Stimulated activated effector memory CD8-positive, alpha-beta T cell treated with anti-CD3 and anti-CD28 coated beads, Interleukin-12 subunit alpha, Interleukin-12 subunit beta, amount 100 ng/mL, for 72 hours (primary cell): ENCODE data around the gene NDUFS1.
"Not testable (repeated sequence)": the region's sequence is repeated elsewhere in the genome, so short reads cannot be mapped to it uniquely, and the experiment has no call there.

Source experiments
- ATAC-seq: fragments of 150-1000 bp; cut with Tn5 transposase; 2 replicates; pipeline ENCODE4 v1.10.0; 2021
- DNase-seq, 2 donors: peaks; one replicate each; pipeline ENCODE4 v3.0.0; 2021 to 2022; ENCODE audit warnings: low spot score in 2 of 2
- H3K27ac Mint-ChIP-seq: one replicate; pipeline ENCODE4 v1.8.0; 2022; ENCODE audit warnings: mild to moderate bottlenecking, mixed read lengths
- H3K36me3 Mint-ChIP-seq: one replicate; pipeline ENCODE4 v1.8.0; 2022; ENCODE audit warnings: mild to moderate bottlenecking, mixed read lengths
- H3K4me1 Mint-ChIP-seq: one replicate; pipeline ENCODE4 v1.8.0; 2022; ENCODE audit warnings: mixed read lengths
- H3K4me3 Mint-ChIP-seq: one replicate; pipeline ENCODE4 v1.8.0; 2022; ENCODE audit warnings: mild to moderate bottlenecking, mixed read lengths
- H3K9me3 Mint-ChIP-seq: one replicate; pipeline ENCODE4 v1.8.0; 2022; ENCODE audit warnings: mixed read lengths

NDUFS1 gene

DNA sequence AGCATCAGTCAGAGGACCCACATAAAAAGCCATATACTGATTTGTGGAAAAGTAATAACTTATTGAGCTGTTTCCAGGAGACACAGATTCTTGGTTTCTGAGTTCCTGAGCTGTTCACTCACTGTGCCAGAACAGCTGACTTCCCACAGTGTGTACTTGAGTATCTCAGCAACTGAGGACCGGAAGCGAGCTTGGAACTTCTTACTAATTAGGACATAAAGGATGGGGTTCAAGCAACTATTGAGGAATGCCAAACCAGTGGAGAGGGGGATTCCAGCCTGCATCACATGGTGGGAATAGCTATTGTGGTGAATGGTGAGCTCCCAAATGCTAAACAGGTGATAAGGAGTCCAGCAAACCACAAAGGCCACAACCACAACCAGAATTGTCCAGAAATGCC lies 16.9 kb upstream of the NDUFS1 start:
- no peaks in the 10 kb centered on the region for H3K36me3 Mint-ChIP-seq
- H3K4me1 Mint-ChIP-seq = no peaks in the 10 kb centered on the region
- H3K9me3 Mint-ChIP-seq = no peaks in the 10 kb centered on the region
- H3K27ac Mint-ChIP-seq = no peak overlapping the region
- ATAC-seq = no peak
- DNase-seq = no peak
- H3K4me3 Mint-ChIP-seq = no peak overlapping the region

- no peaks in the 10 kb centered on the region for H3K4me1 Mint-ChIP-seq
- DNase-seq = no peak
- no peak overlapping the region for H3K27ac Mint-ChIP-seq
- no peaks in the 10 kb centered on the region for H3K36me3 Mint-ChIP-seq
- H3K4me3 Mint-ChIP-seq = no peak overlapping the region
- H3K9me3 Mint-ChIP-seq = no peaks in the 10 kb centered on the region
- no peak for ATAC-seq
These were observed 13.9 kb upstream of the NDUFS1 start for GRCh38 chr2:206173147-206173546.

DNA sequence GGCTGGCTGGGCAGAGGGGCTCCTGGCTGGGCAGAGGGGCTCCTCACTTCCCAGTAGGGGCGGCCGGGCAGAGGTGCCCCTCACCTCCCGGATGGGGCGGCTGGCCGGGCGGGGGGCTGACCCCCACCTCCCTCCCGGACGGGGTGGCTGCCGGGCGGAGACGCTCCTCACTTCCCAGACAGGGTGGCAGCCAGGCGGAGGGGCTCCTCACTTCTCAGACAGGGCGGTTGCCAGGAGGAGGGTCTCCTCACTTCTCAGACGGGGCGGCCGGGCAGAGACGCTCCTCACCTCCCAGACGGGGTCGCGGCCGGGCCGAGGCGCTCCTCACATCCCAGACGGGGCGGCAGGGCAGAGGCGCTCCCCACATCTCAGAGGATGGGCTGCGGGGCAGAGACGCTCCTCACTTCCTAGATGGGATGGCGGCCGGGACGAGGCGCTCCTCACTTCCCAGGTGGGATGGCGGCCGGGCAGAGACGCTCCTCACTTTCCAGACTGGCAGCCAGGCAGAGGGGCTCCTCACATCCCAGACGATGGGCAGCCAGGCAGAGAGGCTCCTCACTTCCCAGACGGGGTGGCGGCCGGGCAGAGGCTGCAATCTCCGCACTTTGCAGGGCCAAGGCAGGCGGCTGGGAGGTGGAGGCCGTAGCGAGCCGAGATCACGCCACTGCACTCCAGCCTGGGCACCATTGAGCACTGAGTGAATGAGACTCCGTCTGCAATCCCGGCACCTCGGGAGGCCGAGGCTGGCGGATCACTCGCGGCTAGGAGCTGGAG lies 12.6 kb upstream of the NDUFS1 start:
- H3K27ac Mint-ChIP-seq, H3K4me3 Mint-ChIP-seq, H3K9me3 Mint-ChIP-seq: not testable (repeated sequence)

GRCh38 chr2:206168230-206168629 lies 9.0 kb upstream of the NDUFS1 start:
- not testable (repeated sequence) for DNase-seq, H3K9me3 Mint-ChIP-seq, H3K27ac Mint-ChIP-seq, H3K4me1 Mint-ChIP-seq, H3K4me3 Mint-ChIP-seq, ATAC-seq
- H3K36me3 Mint-ChIP-seq = peaks cover 24% of the 10 kb centered on the region

More for the DNA sequence above, 12.6 kb upstream of the NDUFS1 start:
- H3K36me3 Mint-ChIP-seq, H3K4me1 Mint-ChIP-seq, ATAC-seq, DNase-seq: not testable (repeated sequence)

DNA sequence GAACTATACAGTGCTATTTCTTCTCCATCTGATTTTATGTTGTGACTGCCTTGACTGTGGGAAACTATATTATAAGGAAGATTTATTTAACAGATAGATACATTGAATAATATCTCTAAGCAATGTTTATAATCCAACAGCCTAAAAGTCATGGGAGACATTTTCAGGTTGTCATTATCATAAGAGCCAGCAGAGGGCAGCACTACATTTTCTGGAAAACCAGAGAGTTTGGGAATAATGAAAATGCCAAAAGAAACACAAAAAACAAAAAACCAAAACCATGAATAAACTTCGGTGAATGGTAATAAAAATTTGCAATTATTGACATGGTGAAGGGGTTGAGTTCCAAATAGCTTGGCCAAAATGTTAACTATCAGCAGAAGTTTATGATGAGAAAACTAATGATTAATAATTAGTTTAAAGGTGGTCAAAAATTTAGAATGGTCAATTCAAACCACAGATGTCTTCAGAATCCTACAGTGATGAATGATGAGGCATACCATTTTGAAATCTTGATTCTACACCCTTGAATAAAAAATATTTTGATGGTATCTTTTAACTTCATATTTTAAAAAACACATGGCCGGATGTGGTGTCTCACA lies 5.1 kb upstream of the NDUFS1 start:
- H3K27ac Mint-ChIP-seq = no peak overlapping the region
- H3K4me3 Mint-ChIP-seq = no peak overlapping the region
- peaks cover 62% of the 10 kb centered on the region for H3K36me3 Mint-ChIP-seq
- ATAC-seq (no peak), DNase-seq (no peak)
- H3K4me1 Mint-ChIP-seq = peaks cover 26% of the 10 kb centered on the region
- H3K9me3 Mint-ChIP-seq = no peaks in the 10 kb centered on the region

DNA sequence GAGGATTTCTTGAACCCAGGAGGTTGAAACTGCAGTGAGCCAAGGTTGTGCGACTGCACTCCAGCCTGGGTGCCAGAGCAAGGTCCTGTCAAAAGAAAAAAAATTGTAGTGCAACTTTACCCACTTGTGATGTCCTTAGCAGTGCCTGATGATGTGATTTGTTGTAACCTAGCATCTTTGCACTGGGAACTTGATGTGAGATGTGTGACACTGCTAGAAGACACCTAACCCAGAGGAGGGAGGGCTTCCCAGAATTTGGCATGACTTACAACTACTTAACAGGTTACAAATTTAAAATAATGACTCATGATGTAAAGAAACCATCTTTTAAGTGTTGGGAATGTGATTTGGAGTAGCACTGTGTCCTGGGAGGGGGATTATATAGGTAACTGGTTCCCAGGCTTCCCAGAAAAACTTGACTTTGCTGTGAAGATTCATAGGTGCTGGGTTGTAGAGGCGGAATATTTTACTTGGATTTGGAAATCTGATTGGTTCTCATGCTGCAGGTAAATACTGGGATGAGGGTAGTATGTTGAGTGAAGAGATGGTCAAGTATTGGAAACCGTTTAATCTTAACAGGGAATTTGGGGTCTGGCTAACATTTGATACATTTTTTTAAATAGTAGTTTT lies 4.1 kb upstream of the NDUFS1 start:
- peak overlapping the region; percentile 97 for H3K4me3 Mint-ChIP-seq
- H3K27ac Mint-ChIP-seq = peak overlapping the region; percentile 99
- DNase-seq (no peak), ATAC-seq (no peak)
- peaks cover 28% of the 10 kb centered on the region for H3K4me1 Mint-ChIP-seq
- no peaks in the 10 kb centered on the region for H3K9me3 Mint-ChIP-seq
- peaks cover 71% of the 10 kb centered on the region for H3K36me3 Mint-ChIP-seq

DNA sequence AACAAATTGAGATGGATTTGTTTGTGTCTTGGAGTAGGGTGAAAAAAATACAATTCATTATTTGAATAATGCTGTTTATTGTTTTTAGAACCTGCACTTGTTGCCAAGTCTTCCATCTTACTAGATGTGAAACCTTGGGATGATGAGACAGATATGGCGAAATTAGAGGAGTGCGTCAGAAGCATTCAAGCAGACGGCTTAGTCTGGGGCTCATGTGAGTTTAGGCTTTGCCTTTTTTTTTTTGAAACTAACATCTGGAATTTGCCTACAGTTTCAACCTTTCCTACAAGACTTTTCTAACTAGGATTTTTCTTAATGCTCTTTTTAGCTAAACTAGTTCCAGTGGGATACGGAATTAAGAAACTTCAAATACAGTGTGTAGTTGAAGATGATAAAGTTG lies 3.2 kb upstream of the NDUFS1 start:
- peak overlapping the region; percentile 97 for H3K4me3 Mint-ChIP-seq
- H3K4me1 Mint-ChIP-seq = peaks cover 35% of the 10 kb centered on the region
- H3K27ac Mint-ChIP-seq = peak overlapping the region; percentile 99
- H3K36me3 Mint-ChIP-seq = peaks cover 77% of the 10 kb centered on the region
- not testable (repeated sequence) for H3K9me3 Mint-ChIP-seq, DNase-seq, ATAC-seq

DNA sequence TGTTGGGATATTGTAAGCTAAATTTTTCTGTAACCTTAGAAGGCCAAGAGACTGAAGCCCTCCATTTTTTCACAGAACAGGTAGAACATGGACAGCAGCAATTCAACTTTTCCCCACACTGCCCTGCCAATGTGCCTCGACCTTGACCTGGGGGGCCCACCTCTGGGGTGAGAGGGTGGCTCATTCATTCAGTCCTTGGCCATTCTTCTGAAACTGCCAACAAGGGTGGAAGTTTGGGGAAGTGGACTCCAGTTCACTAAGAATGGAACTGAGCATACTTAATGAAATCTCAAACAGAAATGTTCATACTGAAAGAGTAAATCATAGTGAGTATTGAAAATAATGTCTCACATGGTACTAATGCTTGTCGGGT lies 1.5 kb upstream of the NDUFS1 start:
- Mint-ChIP-seq H3K27ac (peak overlapping the region; percentile 99), H3K9me3 (no peaks in the 10 kb centered on the region), H3K36me3 (peaks cover 70% of the 10 kb centered on the region), H3K4me3 (peak overlapping the region; percentile 97), H3K4me1 (peaks cover 40% of the 10 kb centered on the region)
- no peak for DNase-seq
- no peak for ATAC-seq

- no peaks in the 10 kb centered on the region for H3K9me3 Mint-ChIP-seq
- peaks cover 40% of the 10 kb centered on the region for H3K4me1 Mint-ChIP-seq
- H3K36me3 Mint-ChIP-seq = peaks cover 74% of the 10 kb centered on the region
- H3K4me3 Mint-ChIP-seq = peak overlapping the region; percentile 97
- peak; percentile 72 for ATAC-seq
- no peak for DNase-seq
- peak overlapping the region; percentile 99 for H3K27ac Mint-ChIP-seq
These were observed 1.0 kb upstream of the NDUFS1 start for GRCh38 chr2:206160125-206160806.

DNA sequence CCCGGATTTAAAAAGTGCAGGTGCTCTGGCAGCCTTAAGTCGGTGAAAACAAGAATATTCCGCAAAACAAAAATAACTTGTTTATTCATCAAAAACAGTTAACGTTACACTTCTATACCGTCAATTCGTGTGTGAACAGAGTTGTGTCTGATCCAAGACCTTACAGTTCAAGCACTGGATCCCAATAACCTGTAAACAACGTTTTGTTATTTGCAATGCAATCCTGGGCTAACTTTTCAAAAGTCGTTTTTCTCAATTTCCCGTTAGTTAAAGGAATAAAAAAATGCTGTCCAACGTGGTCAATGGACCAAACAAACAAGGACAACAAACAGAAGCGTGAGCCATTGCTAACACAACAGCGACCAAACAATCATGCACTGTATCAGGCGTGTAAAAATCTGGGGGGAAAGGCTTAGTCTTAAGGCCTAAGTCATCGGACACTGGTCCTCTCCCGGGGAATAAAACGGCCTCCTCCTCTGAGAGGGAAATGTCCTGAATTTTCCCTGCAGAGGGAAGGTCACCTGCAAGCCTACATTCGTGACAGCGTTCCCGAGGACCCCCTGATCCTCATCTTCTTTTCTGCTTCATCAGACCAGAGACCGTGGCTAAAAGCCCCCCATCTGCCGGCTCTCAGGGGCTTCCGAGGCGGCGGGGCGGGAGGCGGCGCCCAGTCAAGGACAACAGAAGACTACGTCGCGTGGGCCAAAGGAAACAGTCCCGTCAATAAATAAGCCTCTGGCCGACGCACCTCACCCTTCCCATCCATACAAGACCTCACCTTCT lies 490 bp downstream of the NDUFS1 start:
- ATAC-seq (no peak), DNase-seq (no peak)
- peaks cover 45% of the 10 kb centered on the region for H3K4me1 Mint-ChIP-seq

DNA sequence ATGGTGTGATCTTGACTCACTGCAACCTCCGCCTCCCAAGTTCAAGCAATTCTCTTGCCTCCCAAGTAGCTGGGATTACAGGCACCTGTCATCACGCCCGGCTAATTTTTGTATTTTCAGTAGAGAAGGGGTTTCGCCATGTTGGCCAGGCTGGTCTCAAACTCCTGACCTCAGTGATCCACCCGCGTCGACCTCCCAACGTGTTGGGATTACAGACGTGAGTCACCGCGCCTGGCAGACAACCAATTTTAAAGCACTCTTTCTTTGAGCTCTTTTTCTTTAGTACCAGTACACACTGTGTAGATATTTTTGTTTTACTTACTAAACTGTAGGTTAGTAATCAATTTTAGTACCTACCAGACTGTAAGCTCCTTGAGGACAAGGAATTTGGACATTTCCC lies 2.2 kb downstream of the NDUFS1 start:
- not testable (repeated sequence) for DNase-seq, ATAC-seq, H3K9me3 Mint-ChIP-seq, H3K27ac Mint-ChIP-seq, H3K4me3 Mint-ChIP-seq
- Mint-ChIP-seq H3K4me1 (peaks cover 29% of the 10 kb centered on the region), H3K36me3 (peaks cover 60% of the 10 kb centered on the region)

More for the DNA sequence above, 490 bp downstream of the NDUFS1 start:
- peaks cover 64% of the 10 kb centered on the region for H3K36me3 Mint-ChIP-seq
- H3K4me3 Mint-ChIP-seq = peak overlapping the region; percentile 97
- peak overlapping the region; percentile 99 for H3K27ac Mint-ChIP-seq
- no peaks in the 10 kb centered on the region for H3K9me3 Mint-ChIP-seq

- H3K27ac Mint-ChIP-seq = no peak overlapping the region
- peaks cover 58% of the 10 kb centered on the region for H3K36me3 Mint-ChIP-seq
- ATAC-seq = no peak
- no peak for DNase-seq
- peaks cover 27% of the 10 kb centered on the region for H3K4me1 Mint-ChIP-seq
- H3K4me3 Mint-ChIP-seq = no peak overlapping the region
- no peaks in the 10 kb centered on the region for H3K9me3 Mint-ChIP-seq
These were observed 5.0 kb downstream of the NDUFS1 start for GRCh38 chr2:206154197-206154596.

DNA sequence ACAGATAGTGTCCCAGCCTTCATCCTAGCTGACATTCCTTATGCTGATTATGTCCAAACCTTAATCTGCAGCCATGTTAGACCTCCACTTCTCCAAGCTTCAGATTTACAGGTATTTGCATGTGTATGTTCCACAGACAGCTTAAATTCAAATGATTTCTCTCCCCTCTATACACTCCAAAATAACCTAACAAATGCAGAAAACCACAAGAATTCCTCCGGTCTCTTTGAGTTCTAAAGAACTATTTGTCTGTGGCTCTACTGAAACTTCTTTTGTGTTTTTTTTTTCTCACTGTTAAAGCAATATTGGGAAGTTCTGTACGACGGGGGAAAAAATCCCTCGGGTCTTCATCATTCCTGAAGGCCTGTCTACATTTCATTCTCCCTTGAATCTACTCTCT lies 8.6 kb downstream of the NDUFS1 start:
- Mint-ChIP-seq H3K36me3 (peaks cover 81% of the 10 kb centered on the region), H3K9me3 (no peaks in the 10 kb centered on the region)
- ATAC-seq = no peak

DNA sequence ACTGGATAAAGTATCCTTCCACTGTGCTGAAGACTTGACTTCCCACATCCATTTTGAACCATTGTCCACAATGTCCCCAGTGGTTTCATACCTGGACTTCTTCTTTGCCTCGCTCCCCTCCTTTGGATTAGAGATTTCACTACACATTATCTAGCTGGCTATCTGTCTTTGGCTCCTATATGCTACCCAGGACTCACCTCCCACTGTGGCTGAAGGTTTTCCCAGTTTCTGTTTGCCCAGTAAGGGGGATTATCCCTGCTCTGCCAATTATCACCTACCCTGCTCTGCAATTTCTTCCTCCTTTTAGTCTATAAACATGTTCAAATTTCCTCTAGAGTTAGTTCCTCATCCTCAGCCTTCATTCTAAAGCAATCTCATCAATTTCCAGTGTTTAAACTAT lies 9.1 kb downstream of the NDUFS1 start:
- H3K4me1 Mint-ChIP-seq = peaks cover 13% of the 10 kb centered on the region
- H3K9me3 Mint-ChIP-seq = no peaks in the 10 kb centered on the region
- DNase-seq = no peak
- no peak for ATAC-seq
- H3K27ac Mint-ChIP-seq = peak overlapping the region; percentile 17
- H3K4me3 Mint-ChIP-seq = no peak overlapping the region
- peaks cover 81% of the 10 kb centered on the region for H3K36me3 Mint-ChIP-seq

More for the DNA sequence above, 8.6 kb downstream of the NDUFS1 start:
- H3K27ac Mint-ChIP-seq = peak overlapping the region; percentile 17
- H3K4me1 Mint-ChIP-seq = peaks cover 13% of the 10 kb centered on the region
- DNase-seq = no peak
- no peak overlapping the region for H3K4me3 Mint-ChIP-seq

- DNase-seq (no peak), ATAC-seq (no peak)
- Mint-ChIP-seq H3K4me3 (no peak overlapping the region), H3K4me1 (peaks cover 13% of the 10 kb centered on the region), H3K27ac (no peak overlapping the region), H3K36me3 (peaks cover 89% of the 10 kb centered on the region), H3K9me3 (no peaks in the 10 kb centered on the region)
These were observed 9.9 kb downstream of the NDUFS1 start for GRCh38 chr2:206149330-206149729.
